Superior temporal gyrus (tissue), 1 donor: ENCODE results near the gene BTN3A1.

Experiments used
- DNase-seq: peaks from one replicate; pipeline ENCODE4 v3.0.0-alpha.2; 2016; ENCODE audit errors: extremely low spot score

The BTN3A1 gene

GRCh38 chr6:26379740-26380139 lies 22.3 kb upstream of the BTN3A1 start:
- DNase-seq: no peak

DNA sequence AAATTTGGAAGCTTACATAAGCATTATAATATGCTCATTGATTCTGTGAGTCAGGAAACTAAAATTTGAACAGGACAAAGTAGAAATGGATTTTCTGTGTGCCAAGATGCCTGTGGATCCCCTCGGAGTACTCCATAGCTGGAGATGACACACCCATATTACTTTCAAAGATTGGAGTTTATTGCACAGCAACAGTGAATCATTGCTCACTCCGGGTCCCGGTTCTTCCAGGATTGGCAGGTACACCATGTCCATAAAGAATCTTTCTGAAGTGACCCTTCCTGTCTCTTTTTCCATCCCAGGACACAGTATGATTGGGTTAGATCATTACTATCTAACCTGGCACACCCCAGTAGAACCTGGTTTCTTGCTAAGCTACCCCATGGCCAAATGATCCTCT lies 21.8 kb upstream of the BTN3A1 start:
- DNase-seq: no peak

DNA sequence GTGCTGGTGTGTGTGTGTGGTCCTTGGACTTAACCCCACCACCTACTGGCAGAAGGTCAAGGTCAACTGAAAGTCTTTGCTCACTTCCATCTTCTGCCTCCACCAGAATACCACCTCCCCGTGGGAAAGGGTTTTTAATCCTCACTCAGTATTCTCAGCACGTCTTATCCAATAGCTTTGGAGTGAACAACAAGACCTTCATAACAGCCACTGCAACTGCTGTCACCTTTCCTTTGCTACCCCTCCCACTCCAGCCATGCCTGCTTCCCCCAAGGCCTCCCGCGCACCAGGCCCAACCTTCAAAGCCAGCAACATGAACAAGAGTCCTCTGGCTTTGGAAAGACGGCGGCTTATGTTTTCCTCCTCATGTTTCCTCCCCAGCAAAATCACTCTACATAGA lies 20.0 kb upstream of the BTN3A1 start:
- DNase-seq: no peak

GRCh38 chr6:26383624-26384417 lies 18.3 kb upstream of the BTN3A1 start:
- DNase-seq: no peak

DNA sequence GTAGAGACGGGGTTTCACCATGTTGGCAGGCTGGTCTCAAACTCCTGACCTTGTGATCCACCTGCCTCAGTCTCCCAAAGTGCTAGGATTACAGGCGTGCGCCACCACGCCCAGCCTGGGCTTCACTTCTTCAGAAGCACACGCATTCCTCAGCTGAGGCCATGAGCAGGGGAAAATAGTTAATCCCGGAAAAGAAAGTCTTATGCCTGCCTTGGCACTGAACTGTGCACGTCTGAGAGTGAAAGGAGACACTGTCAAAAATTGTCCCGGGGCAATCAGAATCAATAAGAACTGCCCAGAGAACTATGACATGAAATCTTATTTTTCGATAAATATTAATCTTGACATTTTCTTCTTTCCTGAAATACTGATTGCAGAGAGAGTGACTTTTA lies 16.3 kb upstream of the BTN3A1 start:
- no peak for DNase-seq

GRCh38 chr6:26387565-26387964 lies 14.5 kb upstream of the BTN3A1 start:
- DNase-seq: no peak

- no peak for DNase-seq
Observed at GRCh38 chr6:26388014-26388413, 14.1 kb upstream of the BTN3A1 start.

- DNase-seq: no peak
Observed at GRCh38 chr6:26388441-26388840, 13.6 kb upstream of the BTN3A1 start.

GRCh38 chr6:26389349-26389894 lies 12.7 kb upstream of the BTN3A1 start:
- DNase-seq: no peak

- no peak for DNase-seq
Observed at GRCh38 chr6:26390531-26390930, 11.5 kb upstream of the BTN3A1 start.

DNA sequence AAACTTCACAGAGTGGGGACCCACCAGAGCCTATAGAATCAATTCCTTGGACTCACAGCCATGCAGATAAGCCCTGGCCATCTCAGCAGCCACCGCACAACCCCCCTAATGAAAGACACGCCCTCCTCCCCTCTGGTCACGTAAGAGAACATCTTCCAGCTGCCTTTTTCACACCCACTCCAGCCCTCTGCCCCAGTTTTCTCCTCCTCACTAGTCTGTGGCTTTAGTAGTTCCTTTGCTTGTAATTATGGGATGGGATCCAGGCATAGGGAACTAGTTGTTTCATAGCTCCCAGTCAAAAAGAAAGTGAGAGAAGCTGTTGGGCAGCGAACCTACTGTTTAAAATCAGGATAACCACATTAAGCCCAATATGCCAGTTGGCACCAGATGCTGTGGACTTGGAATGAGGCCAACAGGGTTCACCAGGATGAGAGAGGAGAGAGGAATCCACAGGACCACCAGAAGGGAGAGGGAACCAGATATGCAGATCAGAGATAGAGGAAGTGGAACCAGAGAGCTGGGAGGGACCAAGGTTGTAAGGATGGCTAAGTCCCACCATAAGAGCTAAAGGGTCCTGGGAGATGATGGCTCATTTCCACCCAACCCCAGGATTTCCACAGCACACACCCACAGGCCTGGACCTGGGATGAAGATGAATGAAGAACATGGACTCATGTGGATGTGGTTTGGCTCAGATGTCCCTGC lies 9.0 kb upstream of the BTN3A1 start:
- no peak for DNase-seq

- DNase-seq: no peak
Observed at GRCh38 chr6:26394289-26394688, 7.8 kb upstream of the BTN3A1 start.

GRCh38 chr6:26398555-26398954 lies 3.5 kb upstream of the BTN3A1 start:
- no peak for DNase-seq

DNA sequence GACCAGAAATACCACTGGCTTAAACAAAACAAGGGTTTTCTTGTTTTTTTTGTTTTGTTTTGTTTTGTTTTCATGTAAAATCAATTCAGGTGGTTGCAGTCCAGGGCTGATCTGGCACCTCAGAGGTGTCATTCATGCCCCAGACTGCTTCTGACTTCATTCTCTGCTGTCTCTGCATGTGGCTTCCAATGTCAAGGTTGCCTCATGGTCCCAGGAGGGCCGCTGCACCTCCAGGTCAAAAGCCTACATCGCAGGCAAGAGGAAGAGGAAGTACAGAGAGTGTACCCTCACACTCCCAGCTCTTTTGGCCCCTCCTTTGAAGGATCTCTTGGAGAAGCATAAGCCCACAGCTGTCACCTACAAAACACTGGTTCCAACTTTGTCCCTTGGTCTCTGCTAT lies 1.4 kb upstream of the BTN3A1 start:
- DNase-seq: no peak

GRCh38 chr6:26401389-26401986 lies 587 bp upstream of the BTN3A1 start:
- no peak for DNase-seq

DNA sequence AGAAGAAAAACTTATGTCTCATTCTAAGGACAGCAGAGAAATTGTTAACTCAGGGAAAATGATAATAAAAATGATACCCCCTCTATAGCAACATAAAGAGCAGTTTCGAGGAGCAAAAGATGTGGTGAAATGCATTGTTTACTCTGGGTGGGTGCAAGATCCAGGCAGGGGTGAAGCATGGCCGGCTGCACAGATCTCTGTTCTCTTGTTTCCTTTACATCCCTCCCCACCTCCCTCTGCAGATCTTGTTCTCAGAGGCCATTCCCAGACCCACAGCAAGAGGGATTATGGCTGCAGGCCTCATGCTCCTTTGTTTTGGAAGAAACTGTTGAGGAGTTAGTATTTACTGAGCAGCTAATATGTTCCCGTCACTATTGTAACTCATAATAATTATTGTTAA lies 1.8 kb downstream of the BTN3A1 start:
- no peak for DNase-seq

GRCh38 chr6:26404546-26404945 lies 2.5 kb downstream of the BTN3A1 start:
- DNase-seq: no peak

DNA sequence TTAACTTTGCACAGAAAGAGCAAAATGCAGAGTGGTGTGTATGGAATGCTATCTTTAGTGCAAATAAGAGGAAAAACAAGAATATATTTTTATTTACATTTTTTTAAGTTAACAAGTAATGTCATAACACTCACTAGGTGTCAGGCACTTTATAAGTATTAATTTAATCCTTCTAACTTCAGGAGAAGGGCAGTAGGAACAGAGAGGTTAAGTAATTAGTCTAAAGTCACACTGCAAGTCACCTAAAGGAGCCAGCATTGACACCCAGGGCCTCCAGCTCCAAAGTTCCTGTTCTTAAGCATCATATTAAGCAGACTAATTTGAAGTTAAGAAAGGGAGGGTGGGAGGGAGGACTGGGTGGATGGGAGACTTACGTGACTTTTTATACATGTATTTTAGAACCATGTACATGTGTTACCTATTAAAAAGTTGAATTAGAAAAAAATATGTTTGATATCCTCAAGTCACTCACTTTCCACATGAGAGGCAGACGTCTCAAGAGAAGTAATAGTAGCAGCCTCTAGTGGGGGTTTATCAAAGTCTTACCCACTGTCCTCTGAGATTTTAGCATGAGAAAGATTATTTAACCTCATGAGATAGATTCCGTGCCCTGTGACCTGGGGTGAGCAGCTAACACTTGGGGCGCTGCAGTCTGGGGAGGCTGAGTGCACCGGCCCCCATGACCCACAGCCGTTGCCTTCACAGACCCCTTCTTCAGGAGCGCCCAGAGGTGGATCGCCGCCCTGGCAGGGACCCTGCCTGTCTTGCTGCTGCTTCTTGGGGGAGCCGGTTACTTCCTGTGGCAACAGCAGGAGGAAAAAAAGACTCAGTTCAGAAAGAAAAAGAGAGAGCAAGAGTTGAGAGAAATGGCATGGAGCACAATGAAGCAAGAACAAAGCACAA lies 7.0 kb downstream of the BTN3A1 start:
- no peak for DNase-seq

DNA sequence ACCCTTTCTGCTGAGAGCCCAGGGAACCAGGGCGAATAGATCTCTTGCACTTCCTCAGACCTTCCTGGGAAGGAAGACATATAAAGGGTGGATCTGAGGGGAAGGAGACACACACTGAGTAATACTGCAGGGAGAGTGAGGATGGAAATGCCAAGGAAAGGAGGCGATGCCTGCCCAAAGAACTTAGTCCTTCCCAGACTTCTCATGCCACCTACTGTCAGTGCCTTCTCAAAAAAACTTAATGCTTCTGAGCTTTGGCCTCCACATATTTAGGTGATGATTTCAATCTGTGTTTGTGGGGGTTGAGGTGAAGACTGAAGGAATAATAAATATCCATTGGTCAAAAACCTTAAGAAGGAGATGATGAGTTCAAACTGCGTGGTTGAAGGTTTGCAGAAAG lies 9.7 kb downstream of the BTN3A1 start:
- no peak for DNase-seq

DNA sequence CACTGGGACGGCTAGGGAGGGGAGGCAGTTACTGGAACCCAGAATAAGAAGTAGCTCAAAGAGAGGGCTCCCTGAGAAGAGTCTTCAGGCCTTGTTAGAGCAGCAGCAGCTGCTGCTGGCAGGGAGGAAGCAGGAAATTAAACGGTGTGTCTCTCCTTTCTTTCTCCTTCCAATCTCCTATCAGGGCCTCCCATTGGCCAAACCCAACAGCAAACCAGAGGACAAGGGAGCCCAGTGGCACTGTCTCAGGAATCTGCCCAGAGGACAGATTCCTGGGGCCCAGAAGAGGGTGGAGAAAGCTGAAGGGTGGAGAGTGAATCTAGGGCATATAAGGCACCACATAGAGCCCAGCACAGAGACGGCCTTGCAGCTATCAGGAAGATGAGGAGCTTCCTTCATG lies 10.2 kb downstream of the BTN3A1 start:
- no peak for DNase-seq

- DNase-seq: no peak
Observed at GRCh38 chr6:26412954-26413353, 10.9 kb downstream of the BTN3A1 start.

- no peak for DNase-seq
Observed at GRCh38 chr6:26414281-26414680, 12.2 kb downstream of the BTN3A1 start.
